Measurements from ENCODE around the gene LONP2.

DNA sequence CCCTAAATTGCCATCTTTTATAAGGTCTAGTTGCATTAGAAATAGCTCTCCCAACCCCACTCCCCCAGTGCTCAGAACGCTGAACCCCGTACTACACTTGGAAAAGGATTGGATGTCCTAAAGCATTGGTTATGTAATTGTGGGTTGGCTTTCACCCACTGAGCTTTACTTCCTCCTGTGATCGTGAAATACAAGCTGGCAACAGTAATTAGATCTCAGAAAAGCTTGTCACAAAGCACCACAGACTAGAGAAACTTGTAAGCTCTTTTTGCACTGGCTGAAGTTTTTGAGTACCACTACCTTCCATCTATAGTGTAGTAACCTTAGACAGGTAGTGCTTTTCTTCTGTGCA is 86.7 kb downstream of the LONP2 start:
- TF ChIP-seq, protein P1, sequence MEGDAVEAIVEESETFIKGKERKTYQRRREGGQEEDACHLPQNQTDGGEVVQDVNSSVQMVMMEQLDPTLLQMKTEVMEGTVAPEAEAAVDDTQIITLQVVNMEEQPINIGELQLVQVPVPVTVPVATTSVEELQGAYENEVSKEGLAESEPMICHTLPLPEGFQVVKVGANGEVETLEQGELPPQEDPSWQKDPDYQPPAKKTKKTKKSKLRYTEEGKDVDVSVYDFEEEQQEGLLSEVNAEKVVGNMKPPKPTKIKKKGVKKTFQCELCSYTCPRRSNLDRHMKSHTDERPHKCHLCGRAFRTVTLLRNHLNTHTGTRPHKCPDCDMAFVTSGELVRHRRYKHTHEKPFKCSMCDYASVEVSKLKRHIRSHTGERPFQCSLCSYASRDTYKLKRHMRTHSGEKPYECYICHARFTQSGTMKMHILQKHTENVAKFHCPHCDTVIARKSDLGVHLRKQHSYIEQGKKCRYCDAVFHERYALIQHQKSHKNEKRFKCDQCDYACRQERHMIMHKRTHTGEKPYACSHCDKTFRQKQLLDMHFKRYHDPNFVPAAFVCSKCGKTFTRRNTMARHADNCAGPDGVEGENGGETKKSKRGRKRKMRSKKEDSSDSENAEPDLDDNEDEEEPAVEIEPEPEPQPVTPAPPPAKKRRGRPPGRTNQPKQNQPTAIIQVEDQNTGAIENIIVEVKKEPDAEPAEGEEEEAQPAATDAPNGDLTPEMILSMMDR (IDR thresholded peaks at IDR 0.05 in 8 of 11, conservative IDR thresholded peaks at IDR 0.05 in 3 of 11): no peak
- TF ChIP-seq POLR2A (IDR thresholded peaks at IDR 0.05): no peak

Data from spleen (tissue), 7 donors.